H1 (cell line): ENCODE data around the gene SLC8A3. TPM values are rescaled to one million over a fixed set of nuclear protein-coding genes. Genes with fewer than 3 reads are reported as not detected.

Experiments
- CTCF ChIA-PET: fragments of 300-600 bp; sonication (Branson Sonifier 250); formaldehyde crosslinking; loops from one replicate; lab custom pipeline; 2021; ENCODE audit not compliant: partially characterized antibody; lab: Charles Lee
- POLR2A ChIA-PET: fragments of 300-600 bp; sonication (Branson Sonifier 250); formaldehyde crosslinking; loops from one replicate; lab custom pipeline; 2021; ENCODE audit warnings: inconsistent platforms; ENCODE audit not compliant: partially characterized antibody; lab: Charles Lee
- DNase-seq, 2 experiments: peaks; one replicate each; pipeline versions ENCODE4 v3.0.0 to v3.0.0-alpha.2; 2010 to 2022; ENCODE audit warnings: low spot score in 2 of 2, low read depth in 1 of 2, mixed read lengths in 1 of 2
- FAIRE-seq: peaks from 2 replicates; lab custom pipeline; 2011; peaks lifted over from hg19 to GRCh38; lab: Jason Lieb, UNC
- H2AFZ ChIP-seq: 2 replicates; pipeline ENCODE4 v1.8.1; 2012; ENCODE audit warnings: low read length, inconsistent platforms
- H2AK5ac ChIP-seq: 2 replicates; pipeline ENCODE4 v1.6.1; 2013; ENCODE audit warnings: low read depth, low read length
- H2BK120ac ChIP-seq: replicated peaks from 2 replicates; pipeline ENCODE3; 2013; ENCODE audit warnings: low read depth, low read length, inconsistent platforms
- H2BK12ac ChIP-seq: 2 replicates; pipeline ENCODE4 v1.6.1; 2013; ENCODE audit warnings: low read depth, low read length
- H2BK15ac ChIP-seq: 2 replicates; pipeline ENCODE4 v1.6.1; 2013; ENCODE audit warnings: low read length
- H2BK20ac ChIP-seq: 2 replicates; pipeline ENCODE4 v1.6.1; 2013; ENCODE audit warnings: low read length
- H2BK5ac ChIP-seq: 2 replicates; pipeline ENCODE4 v1.6.1; 2013; ENCODE audit warnings: low read depth, low read length
- H3K14ac ChIP-seq: 2 replicates; pipeline ENCODE4 v1.6.1; 2013; ENCODE audit warnings: inconsistent platforms; ENCODE audit not compliant: insufficient read length
- H3K18ac ChIP-seq: 2 replicates; pipeline ENCODE4 v1.6.1; 2013; ENCODE audit warnings: low read length; ENCODE audit errors: extremely low read depth
- H3K23ac ChIP-seq: 2 replicates; pipeline ENCODE4 v1.6.1; 2013; ENCODE audit warnings: inconsistent platforms; ENCODE audit not compliant: insufficient read length
- H3K23me2 ChIP-seq: 2 replicates; pipeline ENCODE4 v1.6.1; 2013; ENCODE audit warnings: low read depth, low read length
- H3K27ac ChIP-seq: 2 replicates; pipeline ENCODE4 v1.6.1; 2011; ENCODE audit warnings: low read depth, low read length, inconsistent platforms
- H3K27me3 ChIP-seq, 4 experiments: replicated peaks in 1 of 4; 1 replicate in 1 of 4; 2 replicates in 3 of 4; pipeline versions ENCODE4 v1.6.1 to v1.8.1; 2011 to 2013; ENCODE audit warnings: low read length in 3 of 4, mild to moderate bottlenecking in 3 of 4, inconsistent platforms in 2 of 4, mixed read lengths in 2 of 4, moderate library complexity in 1 of 4; ENCODE audit not compliant: control insufficient read depth in 3 of 4, insufficient read depth in 3 of 4; ENCODE audit errors: extremely low read depth in 1 of 4
- H3K36me3 ChIP-seq, 4 experiments: 2 replicates each; pipeline versions ENCODE4 v1.6.1 to v1.8.1; 2011 to 2013; ENCODE audit warnings: mild to moderate bottlenecking in 4 of 4, low read length in 3 of 4, moderate library complexity in 2 of 4, control low read depth in 1 of 4, inconsistent platforms in 1 of 4; ENCODE audit not compliant: insufficient read depth in 4 of 4, control insufficient read depth in 2 of 4
- H3K4ac ChIP-seq: replicated peaks from 2 replicates; pipeline ENCODE3; 2013; ENCODE audit warnings: low read length, low read depth, mixed read lengths, inconsistent platforms; ENCODE audit not compliant: insufficient read length
- H3K4me1 ChIP-seq, 4 experiments: replicated peaks in 1 of 4; 1 replicate in 1 of 4; 2 replicates in 3 of 4; pipeline versions ENCODE4 v1.6.1 to v1.8.1; 2011 to 2013; ENCODE audit warnings: low read length in 3 of 4, inconsistent platforms in 2 of 4, mixed read lengths in 1 of 4; ENCODE audit not compliant: insufficient read depth in 4 of 4, control insufficient read depth in 3 of 4
- H3K4me2 ChIP-seq, 2 experiments: 2 replicates each; pipeline versions ENCODE4 v1.6.1 to v1.8.1; 2011 to 2013; ENCODE audit warnings: low read depth in 2 of 2, low read length in 2 of 2, control low read depth in 1 of 2, inconsistent platforms in 1 of 2, mild to moderate bottlenecking in 1 of 2; ENCODE audit not compliant: insufficient read depth in 1 of 2
- H3K4me3 ChIP-seq, 4 experiments: fragments of 200-600, 300-600 bp in 1 of 4; sonication (generic), shearing (Covaris generic), sonication (Bioruptor Twin) in 1 of 4; 2 replicates each; pipeline versions ENCODE4 v1.5.1 to v1.8.1; 2011 to 2016; ENCODE audit warnings: low read length in 4 of 4, low read depth in 3 of 4, control low read depth in 2 of 4, inconsistent platforms in 2 of 4, mild to moderate bottlenecking in 2 of 4, mixed read lengths in 1 of 4, moderate library complexity in 1 of 4; ENCODE audit not compliant: insufficient read depth in 2 of 4; ENCODE audit errors: extremely low read depth in 1 of 4
- H3K56ac ChIP-seq: replicated peaks from 2 replicates; pipeline ENCODE3; 2013; ENCODE audit warnings: low read depth, mild to moderate bottlenecking, mixed read lengths, low read length, inconsistent platforms; ENCODE audit not compliant: insufficient read length
- H3K79me1 ChIP-seq: 2 replicates; pipeline ENCODE4 v1.6.1; 2013; ENCODE audit warnings: low read depth, low read length, control low read depth
- H3K79me2 ChIP-seq, 2 experiments: 2 replicates each; pipeline versions ENCODE4 v1.6.1 to v1.8.1; 2012 to 2013; ENCODE audit warnings: low read length in 2 of 2, mild to moderate bottlenecking in 2 of 2, inconsistent platforms in 1 of 2; ENCODE audit not compliant: insufficient read depth in 2 of 2, control insufficient read depth in 1 of 2
- H3K9ac ChIP-seq, 4 experiments: replicated peaks in 1 of 4; 1 replicate in 1 of 4; 2 replicates in 3 of 4; pipeline versions ENCODE4 v1.6.1 to v1.8.1; 2011 to 2013; ENCODE audit warnings: low read depth in 3 of 4, low read length in 3 of 4, control low read depth in 2 of 4, mild to moderate bottlenecking in 2 of 4, moderate library complexity in 2 of 4, inconsistent platforms in 1 of 4; ENCODE audit errors: extremely low read depth in 1 of 4
- H3K9me3 ChIP-seq, 2 experiments: 2 replicates each; pipeline versions ENCODE4 v1.6.1 to v1.8.1; 2012 to 2013; ENCODE audit warnings: mild to moderate bottlenecking in 2 of 2, moderate library complexity in 2 of 2, control low read depth in 1 of 2, inconsistent platforms in 1 of 2, low read depth in 1 of 2, low read length in 1 of 2, mixed read lengths in 1 of 2; ENCODE audit not compliant: insufficient read depth in 2 of 2
- H4K20me1 ChIP-seq, 2 experiments: replicated peaks in 1 of 2; 2 replicates each; pipeline versions ENCODE3 to v1.8.1; 2011 to 2013; ENCODE audit warnings: inconsistent platforms in 2 of 2, low read length in 2 of 2, mild to moderate bottlenecking in 1 of 2; ENCODE audit not compliant: insufficient read depth in 2 of 2, control insufficient read depth in 1 of 2
- H4K5ac ChIP-seq: 2 replicates; pipeline ENCODE4 v1.6.1; 2013; ENCODE audit warnings: low read length, low read depth, mixed read lengths, inconsistent platforms; ENCODE audit not compliant: insufficient read length
- H4K8ac ChIP-seq: 2 replicates; pipeline ENCODE4 v1.8.0; 2013; ENCODE audit warnings: mild to moderate bottlenecking, moderate library complexity, low read length, inconsistent platforms; ENCODE audit not compliant: insufficient read depth; ENCODE audit errors: extremely low read depth
- H4K91ac ChIP-seq: replicated peaks from 2 replicates; pipeline ENCODE3; 2013; ENCODE audit warnings: low read length, mixed read lengths, inconsistent platforms; ENCODE audit not compliant: insufficient read length
- ASH2L ChIP-seq: fragments of 200-600, 300-600 bp; sonication (generic); IDR thresholded peaks from one replicate; pipeline ENCODE4 v1.7.1; 2017; ENCODE audit warnings: low read length
- ATF2 ChIP-seq: IDR thresholded peaks from 2 replicates; pipeline ENCODE4 v1.6.1; 2012; ENCODE audit warnings: low read length, inconsistent platforms
- BRCA1 ChIP-seq: IDR thresholded peaks from 2 replicates; pipeline ENCODE4 v1.6.1; 2012; ENCODE audit warnings: low read depth, low read length, improper control_type of control experiment
- CEBPB ChIP-seq: IDR thresholded peaks from 2 replicates; pipeline ENCODE4 v1.6.1; 2012; ENCODE audit warnings: low read depth, low read length
- CHD2 ChIP-seq: IDR thresholded peaks from 2 replicates; pipeline ENCODE4 v1.6.1; 2012; ENCODE audit warnings: low read length, improper control_type of control experiment
- CTBP2 ChIP-seq: IDR thresholded peaks from 2 replicates; pipeline ENCODE4 v1.7.0; 2011; ENCODE audit warnings: borderline replicate concordance, mild to moderate bottlenecking, moderate library complexity, mixed read lengths, low read length; ENCODE audit not compliant: insufficient read depth, insufficient read length
- E2F6 ChIP-seq: IDR thresholded peaks from 2 replicates; pipeline ENCODE4 v1.6.1; 2012; ENCODE audit warnings: inconsistent platforms
- GTF2F1 ChIP-seq: IDR thresholded peaks from 2 replicates; pipeline ENCODE4 v1.6.1; 2012; ENCODE audit warnings: low read depth, low read length, improper control_type of control experiment, borderline replicate concordance
- KDM1A ChIP-seq: fragments of 200-600, 300-600 bp; sonication (generic); IDR thresholded peaks from 2 replicates; pipeline ENCODE4 v1.7.1; 2016; ENCODE audit warnings: mild to moderate bottlenecking, low read length, borderline replicate concordance
- MAFK ChIP-seq: IDR thresholded peaks from 2 replicates; pipeline ENCODE4 v1.6.1; 2012; ENCODE audit warnings: low read depth, mild to moderate bottlenecking, improper control_type of control experiment, low read length
- POLR2A ChIP-seq, 2 experiments: IDR thresholded peaks; 1 replicate in 1 of 2; 2 replicates in 1 of 2; pipeline ENCODE4 v1.6.1; 2011; ENCODE audit warnings: low read depth in 2 of 2, low read length in 2 of 2, mild to moderate bottlenecking in 2 of 2; ENCODE audit errors: control extremely low read depth in 1 of 2
- RBBP5 ChIP-seq: IDR thresholded peaks from 2 replicates; pipeline ENCODE4 v1.7.1; 2012; ENCODE audit warnings: low read depth, mild to moderate bottlenecking, inconsistent platforms, low read length, moderate library complexity, borderline replicate concordance
- SIX5 ChIP-seq: IDR thresholded peaks from 2 replicates; pipeline ENCODE4 v1.6.1; 2011; ENCODE audit warnings: mild to moderate bottlenecking, low read depth, low read length
- WGBS, 2 experiments: shearing (Covaris generic) in 1 of 2; methylation state at CpG; one replicate each; pipeline versions ENCODE4 v1.1.6 to v1.1.7; 2013 to 2015; ENCODE audit warnings: low lambda C conversion rate in 2 of 2, mixed read lengths in 2 of 2, inconsistent platforms in 1 of 2, low coverage in 1 of 2, missing lambda C conversion rate in 1 of 2; ENCODE audit not compliant: insufficient replicate concordance in 2 of 2, insufficient coverage in 1 of 2, insufficient read length in 1 of 2; ENCODE audit errors: extremely low coverage in 1 of 2, missing lambda C conversion rate in 1 of 2; 5-methylcytosine and 5-hydroxymethylcytosine counted together
- polyA plus RNA-seq, 7 experiments: library from polyadenylated mRNA; depleted of rRNA in 3 of 7; stranded (reverse) in 5 of 7; unstranded in 2 of 7; fragments of >200 nt in 5 of 7; fragments of 200-250 nt in 2 of 7; gene quantifications; 1 replicate in 5 of 7; 2 replicates in 1 of 7; 4 replicates in 1 of 7; pipeline versions ENCODE4 v1.2.1 to v1.2.3, GENCODE V29; 2011 to 2013; ENCODE audit warnings: missing spikeins in 2 of 7, mixed read lengths in 2 of 7
- total RNA-seq: library from RNA; stranded (reverse); fragmentation: NEBNext Ultra II Directional; extraction: Animal tissue kit (Norgen Biotek cat#: 25700); gene quantifications from 2 replicates; pipeline ENCODE4 v1.2.1, GENCODE V29; 2021

Gene SLC8A3
- total and polyA plus RNA-seq, 2 of the 8 experiments (the other 6 are each of a cell fraction or from before 2014, with no cell fraction given) = 0.38 to 1.1 TPM

DNA sequence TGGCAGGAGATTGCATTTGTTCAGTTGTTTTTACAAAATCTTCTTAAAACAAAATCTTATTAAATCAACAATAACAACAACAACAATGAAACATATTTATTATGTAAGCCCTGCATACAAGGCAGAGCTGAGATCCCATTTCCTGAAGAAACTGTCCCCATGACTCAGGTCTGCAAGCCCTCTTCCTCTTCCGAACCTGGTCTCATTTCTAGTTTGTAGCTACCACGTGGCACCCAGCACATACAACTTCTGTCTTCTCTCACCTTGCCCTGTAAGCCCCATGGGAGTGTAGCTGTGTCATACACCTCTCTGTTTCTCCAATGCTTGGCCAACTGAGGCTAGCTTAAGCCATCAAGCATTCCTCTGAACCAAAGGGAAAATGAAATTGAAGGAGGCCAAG, 106.4 kb downstream of the SLC8A3 start:
- FAIRE-seq = no peak
- Histone ChIP-seq H3K4me2 (no peak overlapping the region), H3K23me2 (no peaks in the 10 kb centered on the region), H3K4me1 (peaks cover 0 to 6% (median 0%) of the 10 kb centered on the region in 4 experiments; a peak in 1 of 7 replicates), H3K4me3 (no peak overlapping the region), H4K20me1 (no peaks in the 10 kb centered on the region), H3K18ac (no peak overlapping the region), H3K79me2 (no peaks in the 10 kb centered on the region), H2AK5ac (no peak overlapping the region), H2BK12ac (no peak overlapping the region), H2AFZ (no peak overlapping the region), H2BK120ac (no peak overlapping the region), H4K8ac (no peak overlapping the region), H3K14ac (no peak overlapping the region), H3K4ac (no peak overlapping the region), H3K23ac (no peak overlapping the region), H3K9ac (no peak overlapping the region), H3K9me3 (no peaks in the 10 kb centered on the region), H2BK5ac (no peak overlapping the region), H3K36me3 (no peaks in the 10 kb centered on the region), H2BK15ac (no peak overlapping the region), H4K91ac (no peak overlapping the region), H4K5ac (no peak overlapping the region), H2BK20ac (no peak overlapping the region), H3K79me1 (no peaks in the 10 kb centered on the region), H3K27me3 (no peaks in the 10 kb centered on the region; a peak in 1 of 7 replicates), H3K27ac (no peak overlapping the region), H3K56ac (no peak overlapping the region)
- no peak for DNase-seq
- 62% methylated on average over 2 of the region's 2 CpGs; no CpG with 5 or more reads in 1 of the 2 experiments for WGBS, 2 experiments
- CTCF ChIA-PET = interaction anchor here (1.0 to 5.6 kb wide), 10 partner anchors 9 to 265 kb away, joined by 3 to 36 read pairs (median 4); no protein-coding TSS in a partner anchor
- POLR2A ChIA-PET = no interaction called here
- no peak for TF ChIP-seq BRCA1
- TF ChIP-seq CEBPB = no peak
- TF ChIP-seq E2F6 = no peak
- TF ChIP-seq MAFK = no peak
- no peak for TF ChIP-seq ASH2L
- TF ChIP-seq ATF2 = no peak
- TF ChIP-seq CTBP2 = no peak
- TF ChIP-seq CHD2 = no peak
- no peak for TF ChIP-seq POLR2A (IDR thresholded peaks at IDR 0.05; ENCODE audit: control extremely low read depth in 1 of 2, low read depth in 2 of 2, low read length in 2 of 2)
- TF ChIP-seq KDM1A = no peak
- TF ChIP-seq RBBP5 = no peak
- no peak for TF ChIP-seq SIX5
- no peak for TF ChIP-seq GTF2F1
